ENCODE data around the gene PKN1. TPM values are rescaled to one million over a fixed set of nuclear protein-coding genes. Genes with fewer than 3 reads are reported as not detected.

Gene PKN1
- total and polyA plus RNA-seq, 12 donors = 85.2 to 176 (median 126) TPM

GRCh38 chr19:14495672-14496028 is 62.5 kb downstream of the PKN1 start:
- H3K4me1 ChIP-seq = peaks cover 3 to 36% (median 27%) of the 10 kb centered on the region in 9 donors
- no peaks in the 10 kb centered on the region for H3K9me3 ChIP-seq
- 0 to 1% methylated on average over 21 to 28 of the region's 28 CpGs for WGBS, 2 donors
- no peaks in the 10 kb centered on the region for H3K27me3 ChIP-seq
- H3K4me3 ChIP-seq = peak overlapping the region; percentile 72 to 93 (median 82)
- H3K36me3 ChIP-seq = peaks cover 0 to 24% (median 10%) of the 10 kb centered on the region in 9 donors
- ATAC-seq (peak in 5 of 8 donors; percentile 1 to 6 (median 2)), DNase-seq (no peak)
- intact Hi-C loops (cut with DNase I) = loop anchor here in 2 of 10 donors (1.0 to 2.0 kb wide), 2 partner anchors 21 to 23 kb away; partner anchors contain the start of gene DNAJB1 (in 1 of the 2)
- peak overlapping the region in 9 of 10 donors; percentile 63 to 81 (median 79) for H3K27ac ChIP-seq
- TF ChIP-seq CTCF (IDR thresholded peaks at IDR 0.05) = no peak

GRCh38 chr19:14496029-14496833 is 63.1 kb downstream of the PKN1 start, which contains the start of gene GIPC1:
TSS of gene GIPC1 (minus strand) at chr19:14496127. CDS start at chr19:14482976, 13,151 bp downstream.
- no peaks in the 10 kb centered on the region for H3K27me3 ChIP-seq
- 3 to 4% methylated on average over 33 to 71 of the region's 71 CpGs for WGBS, 2 donors
- no peak for TF ChIP-seq CTCF (IDR thresholded peaks at IDR 0.05)
- DNase-seq (peak; percentile 97), ATAC-seq (peak; percentile 96 to 99 (median 98))
- intact Hi-C loops (cut with DNase I) = loop anchor here in 2 of 10 donors (1.0 to 2.0 kb wide), 2 partner anchors 21 to 22 kb away; partner anchors contain the start of gene DNAJB1 (in 1 of the 2)
- peak within 1 kb of the TSS; percentile 72 to 93 (median 82) for H3K4me3 ChIP-seq
- H3K27ac ChIP-seq = peak within 1 kb of the TSS in 9 of 10 donors; percentile 63 to 81 (median 79)
- H3K4me1 ChIP-seq = peaks cover 3 to 36% (median 27%) of the 10 kb centered on the region in 9 donors
- peaks cover 0 to 19% (median 7%) of the 10 kb centered on the region in 9 donors for H3K36me3 ChIP-seq
- no peaks in the 10 kb centered on the region for H3K9me3 ChIP-seq

- intact Hi-C loops (cut with DNase I) = loop anchor here in 2 of 10 donors (1.0 to 2.0 kb wide), 2 partner anchors 20 to 21 kb away; partner anchors contain the start of gene DNAJB1 (in 1 of the 2)
- no peak for TF ChIP-seq CTCF (IDR thresholded peaks at IDR 0.05)
- Histone ChIP-seq H3K36me3 (peaks cover 0 to 13% (median under 1%) of the 10 kb centered on the region in 9 donors), H3K27me3 (no peaks in the 10 kb centered on the region), H3K9me3 (no peaks in the 10 kb centered on the region), H3K27ac (peak overlapping the region in 9 of 10 donors; percentile 36 to 81 (median 79)), H3K4me1 (peaks cover 3 to 36% (median 27%) of the 10 kb centered on the region in 9 donors), H3K4me3 (peak overlapping the region in 9 of 10 donors; percentile 20 to 93 (median 82))
- no peak for DNase-seq
- no peak for ATAC-seq
- 28 to 35% methylated on average over 7 of the region's 7 CpGs for WGBS, 2 donors
These were observed 63.7 kb downstream of the PKN1 start for GRCh38 chr19:14496834-14497227.

GRCh38 chr19:14497228-14497921 is 64.3 kb downstream of the PKN1 start:
- ATAC-seq = peak in 1 of 8 donors; percentile 2
- intact Hi-C loops (cut with DNase I) = loop anchor here in 1 of 10 donors (2.0 kb wide), 1 partner anchor 19 kb away; no protein-coding TSS in a partner anchor
- peaks cover 0 to 8% (median 0%) of the 10 kb centered on the region in 9 donors for H3K36me3 ChIP-seq
- H3K4me1 ChIP-seq = peaks cover 3 to 36% (median 27%) of the 10 kb centered on the region in 9 donors
- peak overlapping the region in 7 of 10 donors; percentile 20 to 81 (median 79) for H3K27ac ChIP-seq
- 38 to 60% methylated on average over 6 of the region's 6 CpGs for WGBS, 2 donors
- H3K4me3 ChIP-seq = no peak overlapping the region
- no peaks in the 10 kb centered on the region for H3K27me3 ChIP-seq
- no peaks in the 10 kb centered on the region for H3K9me3 ChIP-seq
- TF ChIP-seq CTCF (IDR thresholded peaks at IDR 0.05) = no peak
- DNase-seq = peak in 1 of 2 donors; percentile 22
